ENCODE data around the gene SPATA45.
A peak's percentile ranks its signal among the peaks of the same experiment; 100 is the strongest.
"Not testable (repeated sequence)": the region's sequence is repeated elsewhere in the genome, so short reads cannot be mapped to it uniquely, and the experiment has no call there.

Gene SPATA45

DNA sequence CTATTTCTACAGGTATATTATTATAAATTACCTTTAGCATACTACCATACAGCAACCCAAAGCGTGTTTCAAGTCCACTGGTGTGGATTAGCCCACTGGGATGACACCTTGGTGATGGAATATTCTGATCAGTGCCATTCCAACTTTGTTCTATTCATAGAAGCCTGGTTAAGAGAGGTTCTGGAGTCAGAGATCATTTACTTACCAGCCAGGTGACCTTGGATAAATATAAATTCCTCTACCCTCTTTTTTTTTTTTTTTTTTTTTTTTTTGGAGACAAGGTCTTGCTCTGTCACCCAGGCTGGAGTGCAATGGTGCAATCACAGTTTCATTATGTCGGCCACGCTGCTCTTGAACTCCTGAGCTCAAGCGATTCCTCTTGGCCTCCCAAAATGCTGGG, at the start of gene SPATA45:
Gene SPATA45, minus strand, starts transcription at position 101 of the 400 bp plus-strand sequence. CDS start 11,500 bp downstream, outside the sequence.
- no peak for DNase-seq

DNA sequence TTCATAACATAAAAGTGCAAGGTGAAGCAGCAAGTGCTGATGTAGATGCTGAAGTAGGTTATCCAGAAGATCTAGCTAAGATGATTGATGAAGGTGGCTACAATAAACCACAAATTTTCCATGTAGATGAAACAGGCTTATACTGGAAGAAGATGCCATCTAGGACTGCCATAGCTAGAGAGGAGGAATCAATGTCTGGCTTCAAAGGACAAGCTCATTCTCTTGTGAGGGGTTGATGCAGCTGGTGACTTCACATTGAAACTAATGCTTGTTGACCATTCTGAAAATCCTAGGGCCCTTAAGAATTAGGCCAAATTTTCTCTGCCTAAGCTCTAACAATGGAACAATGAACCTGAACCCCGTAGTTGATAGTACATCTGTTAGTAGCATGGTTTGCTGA, 44.7 kb upstream of the SPATA45 start:
- no peak for DNase-seq

DNA sequence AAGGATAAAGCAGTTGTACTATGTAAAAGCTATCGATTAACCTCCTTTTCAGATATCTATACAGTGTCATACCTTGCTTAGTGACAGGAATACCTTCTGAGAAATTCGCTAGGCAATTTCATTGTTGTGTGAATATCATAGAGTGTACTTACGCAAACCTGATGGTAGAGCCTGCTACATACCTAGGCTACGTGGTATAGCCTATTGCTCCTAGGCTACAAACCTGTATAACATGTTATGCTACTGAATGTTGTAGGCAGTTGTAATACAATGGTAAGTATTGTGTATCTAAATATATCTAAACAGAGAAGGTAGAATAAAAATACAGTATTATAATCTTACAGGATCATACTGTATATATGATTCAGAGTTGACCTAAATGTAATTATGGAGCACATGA, 37.1 kb upstream of the SPATA45 start:
- no peak for DNase-seq

DNA sequence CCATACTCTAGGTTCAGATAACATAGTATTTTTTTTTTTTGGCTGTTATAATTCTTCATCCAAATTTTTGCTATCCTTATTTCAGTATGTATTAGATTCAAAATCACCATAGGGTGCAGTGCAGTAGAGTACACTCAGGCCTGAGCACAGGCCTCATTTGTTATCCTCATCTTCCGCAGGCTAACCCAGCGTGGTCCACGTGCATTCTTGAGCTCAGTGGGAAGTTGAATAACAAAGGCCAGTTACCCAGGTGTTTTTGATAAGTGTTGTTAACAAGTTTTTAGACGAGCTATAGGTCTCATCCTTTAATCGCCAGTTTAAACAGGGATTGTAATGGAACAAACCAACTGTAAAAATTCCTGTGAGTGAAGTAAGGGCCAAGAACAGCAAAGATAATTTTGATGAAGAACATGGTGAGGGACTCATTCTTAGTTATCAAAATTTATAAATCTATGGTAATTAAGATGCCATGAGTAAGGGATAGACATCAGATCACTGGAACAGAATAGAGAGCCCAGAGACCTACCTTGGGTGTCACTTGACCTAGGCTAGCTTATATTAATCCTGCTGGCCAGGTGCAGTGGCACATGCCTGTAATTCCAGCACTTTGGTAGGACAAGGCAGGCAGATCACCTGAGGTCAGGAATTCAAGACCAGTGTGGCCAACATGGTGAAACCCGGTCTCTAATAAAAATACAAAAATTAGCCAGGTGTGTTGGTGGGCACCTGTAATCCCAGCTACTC, 32.7 kb upstream of the SPATA45 start:
- DNase-seq: no peak

DNA sequence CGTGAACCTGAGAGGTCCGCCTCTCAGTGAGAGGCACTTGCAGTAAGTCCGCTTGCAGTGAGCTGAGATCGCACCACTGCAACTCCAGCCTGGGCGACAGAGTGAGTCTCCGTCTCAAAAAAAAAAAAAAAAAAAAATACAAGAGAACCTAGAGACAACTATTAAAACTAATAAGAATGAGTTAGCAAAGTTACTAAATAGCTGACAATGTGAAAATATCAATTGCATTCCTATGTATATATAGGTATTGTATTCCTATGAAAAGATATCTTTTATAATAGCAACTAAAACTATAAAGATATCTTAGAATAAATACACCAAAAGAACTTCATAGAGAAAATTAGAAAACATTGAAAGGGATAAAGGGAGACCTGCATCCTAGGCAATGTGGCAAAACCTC, 31.0 kb upstream of the SPATA45 start:
- no peak for DNase-seq

DNA sequence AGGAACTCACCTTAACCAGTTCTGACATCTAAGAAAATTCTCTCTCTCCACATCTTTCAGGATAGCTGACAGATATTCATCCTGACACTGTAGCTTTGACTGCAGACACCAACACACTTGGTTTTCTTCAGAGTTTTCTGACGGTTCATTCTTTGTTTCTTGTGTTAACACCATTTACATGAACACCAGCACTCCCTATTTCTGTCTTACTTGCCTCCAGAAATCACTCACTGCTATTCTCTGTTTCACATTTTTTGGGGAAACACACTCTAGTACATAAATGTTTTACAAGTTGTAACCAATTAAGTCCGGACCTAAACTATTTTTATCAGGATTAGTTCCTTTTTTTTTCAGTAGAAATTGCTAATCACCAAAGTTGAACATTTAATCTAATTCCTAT, 26.1 kb upstream of the SPATA45 start:
- no peak for DNase-seq

DNA sequence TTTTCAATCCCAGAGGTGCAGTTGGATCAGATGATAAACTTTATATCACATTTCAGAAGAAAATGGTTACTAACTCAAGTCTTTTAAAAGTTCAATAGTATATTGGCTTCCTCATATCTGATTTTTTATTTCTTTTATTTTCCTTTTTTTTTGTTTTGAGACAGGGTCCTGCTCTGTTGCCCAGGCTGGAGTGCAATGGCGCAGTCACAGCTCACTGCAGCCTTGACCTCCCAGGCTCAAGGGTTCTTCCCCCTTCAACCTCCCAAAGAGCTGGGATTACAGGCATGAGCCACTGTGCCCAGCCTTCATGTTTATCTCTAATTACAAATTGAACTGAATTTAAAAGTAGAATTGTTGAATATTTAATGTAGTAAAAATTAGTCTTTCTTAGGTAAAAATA, 24.5 kb upstream of the SPATA45 start:
- no peak for DNase-seq

DNA sequence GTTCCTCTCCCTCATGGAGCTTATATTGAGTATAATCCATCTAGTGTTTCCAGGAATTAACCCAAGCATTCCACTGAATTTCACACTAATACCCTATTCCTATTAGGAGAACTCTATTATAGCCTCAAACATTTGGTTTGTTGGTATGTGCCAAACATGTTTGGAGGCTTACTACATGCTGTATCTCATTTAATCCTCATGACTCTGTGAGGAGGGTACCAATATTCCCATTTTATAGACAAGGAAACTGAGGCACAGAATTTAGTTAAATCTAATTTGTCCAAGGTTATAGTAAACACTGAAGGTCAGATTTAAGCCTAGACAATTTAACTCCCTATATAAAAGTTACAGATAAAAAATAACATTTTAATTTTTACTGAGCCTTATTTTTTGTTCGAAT, 19.7 kb upstream of the SPATA45 start:
- no peak for DNase-seq

DNA sequence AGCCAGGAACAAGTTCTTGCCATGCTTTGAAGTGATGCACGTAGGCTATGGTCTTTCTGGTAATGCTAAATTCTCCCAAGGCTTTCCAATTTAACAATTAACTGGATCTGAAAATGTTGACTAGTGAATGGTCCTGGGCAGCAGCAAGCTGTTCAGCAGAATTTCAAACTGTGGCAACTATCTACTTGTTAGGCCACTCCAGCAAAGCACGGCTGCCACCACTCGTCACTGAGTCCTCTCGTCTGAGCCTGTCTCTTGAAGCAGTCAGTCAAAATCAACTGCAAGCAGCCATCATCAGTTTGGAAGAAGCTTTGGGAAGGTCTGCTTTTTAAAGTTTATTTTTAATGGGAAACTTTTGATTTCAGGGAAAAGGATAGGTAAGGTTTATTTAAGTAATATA, 16.8 kb upstream of the SPATA45 start:
- DNase-seq: no peak

DNA sequence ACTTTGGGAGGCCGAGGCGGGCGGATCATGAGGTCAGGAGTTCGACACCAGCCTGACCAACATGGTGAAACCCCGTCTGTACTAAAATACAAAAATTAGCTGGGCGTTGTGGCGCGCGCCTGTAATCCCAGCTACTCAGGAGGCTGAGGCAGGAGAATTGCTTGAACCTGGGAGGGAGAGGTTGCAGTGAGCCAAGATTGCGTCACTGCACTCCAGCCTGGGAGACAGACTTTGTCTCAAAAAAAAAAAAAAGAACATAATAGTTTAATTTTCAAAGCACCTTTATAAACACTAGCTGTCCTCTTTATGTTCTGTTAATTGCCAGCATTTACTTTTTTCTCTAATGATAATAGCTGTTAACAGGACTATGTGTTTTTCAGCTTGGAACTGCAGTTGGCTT, 15.9 kb upstream of the SPATA45 start:
- not testable (repeated sequence) for DNase-seq

DNA sequence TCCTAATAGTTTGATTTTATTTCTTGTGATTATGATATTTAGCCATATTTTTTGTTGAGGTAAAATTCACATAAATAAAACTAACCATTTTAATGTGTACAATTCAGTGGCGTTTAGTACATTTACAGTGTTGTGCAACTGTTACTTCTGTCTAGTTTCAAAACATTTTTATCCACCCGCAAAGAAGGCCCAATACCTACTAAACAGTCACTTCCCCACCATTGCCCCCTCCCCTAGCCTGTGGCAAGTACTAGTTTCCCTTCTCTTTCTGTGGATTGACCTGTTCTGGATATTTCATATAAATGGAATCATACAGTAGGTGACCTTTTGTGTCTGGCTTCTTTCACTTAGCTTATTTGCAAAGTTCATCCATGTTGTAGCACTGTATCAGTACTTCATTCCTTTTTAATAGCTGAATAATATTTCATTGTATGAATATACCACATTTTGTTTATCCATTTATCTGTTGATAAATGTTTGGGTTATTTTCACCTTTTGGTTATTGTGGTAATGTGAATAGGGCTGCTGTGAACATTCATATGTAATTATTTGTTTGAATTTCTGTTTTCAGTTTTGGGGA, 14.8 kb upstream of the SPATA45 start:
- DNase-seq: no peak

DNA sequence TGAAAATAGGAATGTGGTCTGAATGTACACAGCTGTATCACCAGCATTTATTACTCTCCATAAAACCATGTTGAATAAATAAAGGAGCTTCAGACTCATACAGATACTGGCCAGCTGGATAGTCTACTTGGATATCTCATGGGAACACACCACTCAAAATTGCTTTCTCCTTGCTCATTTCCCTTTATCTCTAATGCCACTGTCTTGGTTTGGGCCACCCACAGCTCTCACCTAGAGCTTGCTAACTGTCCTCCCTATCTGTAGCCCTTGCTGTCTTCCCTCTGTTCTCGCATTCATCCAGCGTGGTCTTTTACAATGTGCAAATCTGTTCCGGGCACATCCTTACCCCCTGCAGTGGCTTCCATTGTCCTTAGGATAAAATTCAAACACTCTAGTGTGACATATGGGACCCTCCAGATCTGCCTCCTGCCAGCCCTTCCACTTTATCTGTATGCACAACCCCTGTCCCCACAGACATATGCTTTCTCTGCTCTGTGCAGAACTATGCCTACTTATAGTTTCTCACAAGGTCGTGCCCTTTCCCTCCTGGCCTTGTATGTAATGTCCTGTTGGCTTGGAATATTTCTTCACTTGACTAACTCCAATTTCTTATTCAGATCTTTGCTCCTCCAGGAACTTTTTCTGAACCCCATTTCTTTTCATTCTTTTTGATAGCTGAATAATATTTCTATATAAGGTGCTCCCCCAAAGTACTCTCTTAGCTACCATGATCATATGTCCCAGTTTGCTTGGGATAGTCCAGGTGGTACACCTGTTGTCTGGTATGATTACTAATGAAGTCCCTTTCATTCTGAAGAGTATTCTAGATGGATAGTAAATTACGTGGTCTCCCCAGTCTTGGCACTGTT, 13.5 kb upstream of the SPATA45 start:
- DNase-seq: no peak

DNA sequence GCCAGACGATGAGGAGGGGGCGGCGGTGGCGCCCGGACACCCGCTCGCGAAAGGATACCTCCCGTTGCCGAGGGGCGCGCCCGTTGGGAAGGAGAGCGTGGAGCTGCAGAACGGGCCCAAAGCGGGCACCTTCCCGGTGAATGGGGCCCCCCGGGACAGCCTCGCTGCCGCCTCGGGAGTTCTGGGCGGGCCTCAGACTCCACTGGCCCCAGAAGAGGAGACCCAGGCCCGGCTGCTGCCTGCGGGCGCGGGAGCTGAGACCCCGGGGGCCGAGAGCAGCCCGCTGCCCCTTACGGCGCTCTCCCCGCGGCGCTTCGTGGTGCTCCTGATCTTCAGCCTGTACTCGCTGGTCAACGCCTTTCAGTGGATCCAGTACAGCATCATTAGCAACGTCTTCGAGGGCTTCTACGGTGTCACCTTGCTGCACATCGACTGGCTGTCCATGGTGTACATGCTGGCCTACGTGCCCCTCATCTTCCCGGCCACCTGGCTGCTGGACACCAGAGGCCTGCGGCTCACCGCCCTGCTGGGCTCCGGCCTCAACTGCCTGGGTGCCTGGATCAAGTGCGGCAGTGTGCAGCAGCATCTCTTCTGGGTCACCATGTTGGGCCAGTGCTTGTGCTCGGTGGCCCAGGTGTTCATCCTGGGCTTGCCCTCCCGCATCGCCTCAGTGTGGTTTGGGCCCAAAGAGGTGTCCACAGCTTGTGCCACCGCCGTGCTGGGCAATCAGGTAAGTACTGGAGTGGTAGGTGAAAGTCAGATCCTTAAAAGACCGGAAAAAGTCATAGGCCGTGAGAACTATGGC, 11.2 kb upstream of the SPATA45 start:
- DNase-seq: peak; percentile 29

DNA sequence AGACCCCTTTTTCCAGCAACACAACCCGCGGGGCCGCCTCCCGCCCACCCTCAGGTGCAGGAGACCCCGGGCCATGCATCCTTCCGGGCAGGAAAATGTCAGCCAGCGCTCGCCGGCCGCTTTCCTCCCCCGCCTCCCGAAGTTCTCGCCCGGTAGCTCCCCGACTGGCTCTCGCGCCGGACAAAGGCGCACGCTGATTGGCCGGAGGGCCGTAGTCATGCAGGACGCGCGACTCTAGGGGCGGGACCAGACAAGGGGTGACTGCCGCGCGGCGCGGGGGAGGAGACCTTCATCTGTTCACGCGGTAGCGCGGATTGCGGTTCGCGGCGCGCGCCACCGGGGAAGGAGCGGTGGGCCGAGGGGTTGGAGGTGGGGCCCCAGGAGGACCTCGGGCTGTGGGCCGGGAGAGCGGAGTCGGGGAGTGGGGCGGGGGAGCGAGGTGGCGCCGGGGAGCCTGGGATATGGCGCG, 10.6 kb upstream of the SPATA45 start, which contains the start of gene FLVCR1:
Gene FLVCR1, plus strand, starts transcription at position 284 of the 469 bp plus-strand sequence. Its CDS starts 178 bp downstream, at position 462.
- DNase-seq: peak; percentile 95

DNA sequence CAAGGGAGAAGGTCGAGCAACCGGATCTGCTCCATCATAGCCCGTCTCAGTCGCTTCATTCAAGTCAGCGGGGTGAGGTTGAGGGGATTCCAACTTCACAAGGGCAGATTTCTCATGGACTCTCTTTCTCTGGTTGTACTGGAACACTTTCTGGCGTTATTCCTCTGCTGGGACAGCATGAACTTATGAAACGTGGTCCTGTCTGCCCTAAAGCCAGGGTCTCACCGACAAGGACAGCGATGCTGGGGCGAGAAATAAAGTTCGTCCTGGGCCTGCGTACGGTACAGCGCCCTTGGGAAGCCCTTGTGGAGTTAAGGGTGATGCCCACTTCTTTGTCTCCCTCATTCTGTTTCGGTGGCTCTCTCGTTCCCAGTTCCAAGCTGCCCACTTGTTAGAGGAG, 9.3 kb upstream of the SPATA45 start:
- no peak for DNase-seq

DNA sequence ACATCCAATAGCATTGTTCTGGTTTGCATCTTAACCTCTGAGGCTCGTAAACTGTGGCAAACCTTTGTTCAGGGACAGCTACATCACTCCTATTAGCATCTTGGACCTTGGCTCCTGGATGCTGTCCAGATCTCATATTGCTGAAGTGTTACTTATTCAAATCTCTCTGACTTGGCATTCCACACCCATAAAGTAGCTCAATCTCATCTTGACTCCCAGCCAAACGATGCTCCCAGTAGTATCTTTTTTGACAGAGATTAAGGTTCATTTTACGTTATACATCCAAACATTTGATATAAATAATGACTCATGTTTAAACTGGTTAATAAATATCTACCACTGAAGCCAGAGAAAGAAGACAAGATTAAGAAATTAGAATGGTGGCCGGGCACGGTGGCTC, 6.2 kb upstream of the SPATA45 start:
- no peak for DNase-seq

DNA sequence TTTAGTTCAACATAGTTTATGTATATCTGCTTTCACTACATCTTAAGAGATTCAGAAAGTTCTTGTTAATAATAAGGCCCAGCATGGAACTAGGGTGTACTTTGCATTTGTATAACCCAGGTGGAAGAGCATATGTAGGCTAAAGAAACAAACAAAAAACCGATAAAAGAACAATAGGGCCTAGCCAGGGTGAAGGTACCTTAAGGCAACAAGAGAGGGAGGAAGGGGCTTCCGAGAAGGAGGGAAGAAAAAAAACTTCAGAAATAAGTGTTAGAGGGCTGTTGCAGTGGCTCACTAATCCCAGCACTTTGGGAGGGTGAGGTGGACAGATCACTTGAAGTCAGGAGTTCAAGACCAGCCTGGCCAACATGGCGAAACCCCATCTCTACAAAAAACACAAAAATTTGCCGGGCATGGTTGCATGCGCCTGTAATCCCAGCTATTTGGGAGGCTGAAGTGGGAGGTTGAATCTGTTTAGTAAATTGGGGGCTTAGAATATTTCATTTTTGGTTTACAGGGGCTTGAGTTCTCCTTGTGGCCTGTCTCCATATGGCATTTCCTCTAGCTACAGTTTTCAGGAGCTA, 4.7 kb upstream of the SPATA45 start:
- DNase-seq: no peak

DNA sequence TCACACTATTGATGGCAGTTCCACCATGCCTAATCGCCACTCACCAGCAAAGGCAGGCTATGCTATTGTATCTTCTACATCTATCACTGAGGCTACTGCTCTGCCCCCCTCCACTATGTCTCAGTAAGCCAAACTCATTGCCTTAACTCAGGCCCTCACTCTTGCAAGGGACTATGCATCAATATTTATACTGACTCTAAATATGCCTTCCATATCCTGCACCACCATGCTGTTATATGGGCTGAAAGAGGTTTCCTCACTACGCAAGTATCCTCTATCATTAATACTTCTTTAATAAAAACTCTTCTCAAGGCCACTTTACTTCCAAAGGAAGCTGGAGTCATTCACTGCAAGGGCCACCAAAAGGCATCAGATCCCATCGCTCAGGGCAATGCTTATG, 2.9 kb downstream of the SPATA45 start:
- not testable (repeated sequence) for DNase-seq

DNA sequence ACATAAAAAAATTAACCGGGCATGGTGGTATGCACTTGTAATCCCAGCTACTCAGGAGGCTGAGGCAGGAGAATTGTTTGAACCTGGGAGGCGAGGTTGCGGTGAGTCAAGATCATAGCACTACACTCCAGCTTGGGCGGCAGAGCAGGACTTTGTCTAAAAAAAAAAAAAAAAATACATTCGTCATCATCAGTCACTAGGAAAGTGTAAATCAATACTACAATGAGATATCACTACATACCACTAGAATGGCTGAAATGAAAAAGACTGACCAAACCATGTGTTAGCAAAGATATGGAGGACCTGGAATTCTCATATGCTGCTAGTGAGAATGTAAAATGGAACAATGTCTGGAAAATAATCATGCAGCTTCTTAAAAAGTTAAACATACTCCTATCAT, 9.3 kb downstream of the SPATA45 start:
- DNase-seq: no peak

DNA sequence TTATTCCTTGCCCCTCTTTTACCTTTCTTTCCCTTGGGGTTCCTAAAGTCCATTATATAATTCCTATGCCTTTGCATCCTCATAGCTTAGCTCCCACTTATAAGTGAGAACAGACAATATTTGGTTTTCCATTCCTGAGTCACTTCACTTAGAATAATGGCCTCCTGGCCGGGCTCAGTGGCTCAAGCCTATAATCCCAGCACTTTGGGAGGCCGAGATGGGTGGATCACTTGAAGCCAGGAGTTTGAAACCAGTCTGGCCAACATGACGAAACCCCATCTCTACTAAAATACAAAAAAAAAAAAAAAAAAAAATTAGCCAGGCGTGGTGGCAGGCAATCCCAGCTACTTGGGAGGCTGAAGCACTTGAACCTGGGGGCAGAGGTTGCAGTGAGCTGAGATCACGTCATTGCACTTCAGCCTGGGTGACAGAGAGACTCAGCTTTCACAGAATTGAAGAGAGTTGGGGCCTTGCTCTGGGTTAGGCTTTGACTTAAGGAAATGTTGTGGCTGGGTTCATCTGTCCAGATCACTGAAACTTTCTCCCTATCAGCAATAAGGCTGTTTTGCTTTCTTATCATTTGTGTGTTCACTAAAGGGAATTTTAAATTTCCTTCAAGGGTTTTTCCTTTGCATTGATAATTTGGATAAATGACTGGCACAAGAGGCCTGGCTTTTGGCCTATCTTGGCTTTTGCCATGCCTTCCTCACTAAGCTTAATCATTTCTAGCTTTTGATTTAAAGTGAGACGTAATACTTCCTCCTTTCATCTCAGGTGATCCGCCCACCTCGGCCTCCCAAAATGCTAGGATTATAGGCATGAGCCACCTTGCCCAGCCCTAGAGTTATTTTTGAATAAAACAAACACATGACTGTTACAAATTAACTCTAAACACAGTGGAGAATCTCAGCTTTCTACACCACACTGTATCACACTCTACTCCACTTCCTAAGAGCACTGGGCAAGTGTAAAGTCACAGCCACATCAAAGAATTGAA, 13.9 kb downstream of the SPATA45 start:
- DNase-seq: not testable (repeated sequence)

DNA sequence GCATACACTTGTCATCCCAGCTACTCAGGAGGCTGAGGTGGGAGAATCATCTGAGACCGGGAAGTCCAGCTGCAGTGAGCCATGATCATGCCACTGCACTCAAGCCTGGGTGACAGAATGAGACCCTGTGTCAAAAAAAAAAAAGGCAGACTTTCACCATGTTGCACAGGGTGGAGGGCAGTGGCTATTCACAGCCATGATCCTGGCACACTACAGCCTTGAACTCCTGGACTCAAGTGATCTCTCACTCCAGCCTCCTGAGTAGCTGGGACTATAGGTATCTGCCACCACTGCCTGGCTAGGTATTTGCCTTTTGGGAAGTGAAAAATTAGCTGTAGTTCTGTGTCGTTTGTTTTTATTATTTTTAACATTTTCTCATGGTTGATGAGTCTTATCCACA, 19.1 kb downstream of the SPATA45 start:
- no peak for DNase-seq

Measured in NCI-H510A (cell line).